ENCODE measurements around the gene CRACDL. TPM values are rescaled to one million over a fixed set of nuclear protein-coding genes. Genes with fewer than 3 reads are reported as not detected.

Gene CRACDL
- total and polyA plus RNA-seq, 2 of the 13 experiments (the other 11 are each of a cell fraction or from before 2014, with no cell fraction given) = 0.15 to 0.26 TPM

DNA sequence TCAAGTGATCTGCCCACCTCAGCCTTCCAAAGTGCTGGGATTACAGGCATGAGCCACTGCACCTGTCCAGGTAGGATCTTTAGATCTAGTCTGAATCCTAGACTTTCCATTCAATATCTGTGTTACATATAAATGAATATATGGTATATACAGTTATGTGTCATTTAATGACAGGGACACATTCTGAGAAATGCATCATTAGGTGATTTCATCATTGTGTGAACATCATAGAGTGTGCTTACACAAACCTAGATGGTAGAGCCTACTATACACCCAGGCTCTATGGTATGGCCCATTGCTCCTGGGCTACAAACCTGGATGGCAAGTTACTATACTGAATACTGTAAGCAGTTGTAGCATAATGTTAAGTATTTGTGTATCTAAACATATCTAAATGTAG, 189.6 kb downstream of the CRACDL start (continued):
- TF ChIP-seq, protein P1, sequence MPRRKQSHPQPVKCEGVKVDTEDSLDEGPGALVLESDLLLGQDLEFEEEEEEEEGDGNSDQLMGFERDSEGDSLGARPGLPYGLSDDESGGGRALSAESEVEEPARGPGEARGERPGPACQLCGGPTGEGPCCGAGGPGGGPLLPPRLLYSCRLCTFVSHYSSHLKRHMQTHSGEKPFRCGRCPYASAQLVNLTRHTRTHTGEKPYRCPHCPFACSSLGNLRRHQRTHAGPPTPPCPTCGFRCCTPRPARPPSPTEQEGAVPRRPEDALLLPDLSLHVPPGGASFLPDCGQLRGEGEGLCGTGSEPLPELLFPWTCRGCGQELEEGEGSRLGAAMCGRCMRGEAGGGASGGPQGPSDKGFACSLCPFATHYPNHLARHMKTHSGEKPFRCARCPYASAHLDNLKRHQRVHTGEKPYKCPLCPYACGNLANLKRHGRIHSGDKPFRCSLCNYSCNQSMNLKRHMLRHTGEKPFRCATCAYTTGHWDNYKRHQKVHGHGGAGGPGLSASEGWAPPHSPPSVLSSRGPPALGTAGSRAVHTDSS (CRISPR knock-in tag; conservative IDR thresholded peaks at IDR 0.05) = no peak
- TF ChIP-seq, protein P2, sequence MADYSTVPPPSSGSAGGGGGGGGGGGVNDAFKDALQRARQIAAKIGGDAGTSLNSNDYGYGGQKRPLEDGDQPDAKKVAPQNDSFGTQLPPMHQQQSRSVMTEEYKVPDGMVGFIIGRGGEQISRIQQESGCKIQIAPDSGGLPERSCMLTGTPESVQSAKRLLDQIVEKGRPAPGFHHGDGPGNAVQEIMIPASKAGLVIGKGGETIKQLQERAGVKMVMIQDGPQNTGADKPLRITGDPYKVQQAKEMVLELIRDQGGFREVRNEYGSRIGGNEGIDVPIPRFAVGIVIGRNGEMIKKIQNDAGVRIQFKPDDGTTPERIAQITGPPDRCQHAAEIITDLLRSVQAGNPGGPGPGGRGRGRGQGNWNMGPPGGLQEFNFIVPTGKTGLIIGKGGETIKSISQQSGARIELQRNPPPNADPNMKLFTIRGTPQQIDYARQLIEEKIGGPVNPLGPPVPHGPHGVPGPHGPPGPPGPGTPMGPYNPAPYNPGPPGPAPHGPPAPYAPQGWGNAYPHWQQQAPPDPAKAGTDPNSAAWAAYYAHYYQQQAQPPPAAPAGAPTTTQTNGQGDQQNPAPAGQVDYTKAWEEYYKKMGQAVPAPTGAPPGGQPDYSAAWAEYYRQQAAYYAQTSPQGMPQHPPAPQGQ (CRISPR knock-in tag; IDR thresholded peaks at IDR 0.05; ENCODE audit: borderline replicate concordance) = no peak
- no peak for TF ChIP-seq RXRA (CRISPR knock-in tag; IDR thresholded peaks at IDR 0.05)
- TF ChIP-seq, protein P3, sequence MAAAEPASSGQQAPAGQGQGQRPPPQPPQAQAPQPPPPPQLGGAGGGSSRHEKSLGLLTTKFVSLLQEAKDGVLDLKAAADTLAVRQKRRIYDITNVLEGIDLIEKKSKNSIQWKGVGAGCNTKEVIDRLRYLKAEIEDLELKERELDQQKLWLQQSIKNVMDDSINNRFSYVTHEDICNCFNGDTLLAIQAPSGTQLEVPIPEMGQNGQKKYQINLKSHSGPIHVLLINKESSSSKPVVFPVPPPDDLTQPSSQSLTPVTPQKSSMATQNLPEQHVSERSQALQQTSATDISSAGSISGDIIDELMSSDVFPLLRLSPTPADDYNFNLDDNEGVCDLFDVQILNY (CRISPR knock-in tag; conservative IDR thresholded peaks at IDR 0.05) = no peak

DNA sequence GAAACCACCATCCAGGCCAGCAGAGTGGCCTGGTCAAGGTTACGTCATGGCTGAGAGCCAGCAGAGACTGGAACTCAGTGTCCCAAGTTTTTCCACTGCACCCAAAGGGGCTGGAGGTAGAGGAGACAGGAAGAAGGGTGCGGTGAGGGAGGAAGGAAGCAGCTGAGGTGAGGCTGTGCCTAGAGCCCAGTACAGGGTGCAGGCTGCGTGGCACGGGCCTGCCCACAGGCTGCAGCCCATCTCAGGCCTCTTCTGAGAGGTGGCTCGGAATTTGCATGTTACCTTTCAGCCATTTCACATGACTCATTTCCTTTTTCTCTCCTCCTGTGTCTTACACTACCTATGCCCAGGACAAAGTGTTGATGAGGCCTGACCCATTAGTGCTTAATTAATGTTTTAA, 191.4 kb downstream of the CRACDL start:
- no TSS peak for BruUV-seq (replicated peaks)
- H3K79me2 ChIP-seq (ENCODE audit: insufficient read depth, low read length) = no peaks in the 10 kb centered on the region
- H2AFZ ChIP-seq (ENCODE audit: low read length) = no peak overlapping the region
- in situ Hi-C loops (cut with HindIII; ENCODE audit: extremely low pct_ligation_motif_present, low pct_unique_long_range_greater_than_20kb) = no loop called here
- no peak; the same call in 2 of the 3 replicates for ATAC-seq
- H3K4me2 ChIP-seq (ENCODE audit: low read depth, low read length) = no peak overlapping the region
- H3K4me1 ChIP-seq (ENCODE audit: insufficient read depth, low read length) = peaks cover 38% of the 10 kb centered on the region
- H3K9ac ChIP-seq (ENCODE audit: insufficient read depth, low read depth, low read length) = no peak overlapping the region
- peaks cover 0 to 8% of the 10 kb centered on the region in 2 experiments; a peak in 1 of 5 replicates for H3K27me3 ChIP-seq (ENCODE audit: control insufficient read depth in 1 of 2, insufficient read depth in 2 of 2, low read length in 2 of 2)
- H3K4me3 ChIP-seq (replicated peaks in 1 of 3; ENCODE audit: insufficient read depth in 1 of 3, low read depth in 2 of 3, low read length in 3 of 3) = no peak overlapping the region
- no peak for FAIRE-seq
- H3K36me3 ChIP-seq (replicated peaks in 1 of 2; ENCODE audit: control insufficient read depth in 1 of 2, insufficient read depth in 2 of 2, low read length in 2 of 2) = no peaks in the 10 kb centered on the region
- no peaks in the 10 kb centered on the region for H4K20me1 ChIP-seq (ENCODE audit: insufficient read depth, low read length)
- intact Hi-C loops (cut with micrococcal nuclease; ENCODE audit: unreplicated experiment) = no loop called here
- DNase-seq (ENCODE audit: low spot score) = no peak
- CTCF ChIA-PET (ENCODE audit: low intra/inter-chr PET ratio, low total read pairs) = no interaction called here
- H3K27ac ChIP-seq (ENCODE audit: extremely low read length, insufficient read depth, low read length) = no peak overlapping the region
- 95% methylated on average over 5 of the region's 5 CpGs for WGBS (ENCODE audit: low lambda C conversion rate)
- POLR2A ChIA-PET = no interaction called here
- no peaks in the 10 kb centered on the region for H3K9me3 ChIP-seq (ENCODE audit: low read length)
- TF ChIP-seq, protein P4, sequence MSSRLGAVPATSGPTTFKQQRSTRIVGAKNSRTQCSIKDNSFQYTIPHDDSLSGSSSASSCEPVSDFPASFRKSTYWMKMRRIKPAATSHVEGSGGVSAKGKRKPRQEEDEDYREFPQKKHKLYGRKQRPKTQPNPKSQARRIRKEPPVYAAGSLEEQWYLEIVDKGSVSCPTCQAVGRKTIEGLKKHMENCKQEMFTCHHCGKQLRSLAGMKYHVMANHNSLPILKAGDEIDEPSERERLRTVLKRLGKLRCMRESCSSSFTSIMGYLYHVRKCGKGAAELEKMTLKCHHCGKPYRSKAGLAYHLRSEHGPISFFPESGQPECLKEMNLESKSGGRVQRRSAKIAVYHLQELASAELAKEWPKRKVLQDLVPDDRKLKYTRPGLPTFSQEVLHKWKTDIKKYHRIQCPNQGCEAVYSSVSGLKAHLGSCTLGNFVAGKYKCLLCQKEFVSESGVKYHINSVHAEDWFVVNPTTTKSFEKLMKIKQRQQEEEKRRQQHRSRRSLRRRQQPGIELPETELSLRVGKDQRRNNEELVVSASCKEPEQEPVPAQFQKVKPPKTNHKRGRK (CRISPR knock-in tag; IDR thresholded peaks at IDR 0.05) = no peak
- TF ChIP-seq, protein P5, sequence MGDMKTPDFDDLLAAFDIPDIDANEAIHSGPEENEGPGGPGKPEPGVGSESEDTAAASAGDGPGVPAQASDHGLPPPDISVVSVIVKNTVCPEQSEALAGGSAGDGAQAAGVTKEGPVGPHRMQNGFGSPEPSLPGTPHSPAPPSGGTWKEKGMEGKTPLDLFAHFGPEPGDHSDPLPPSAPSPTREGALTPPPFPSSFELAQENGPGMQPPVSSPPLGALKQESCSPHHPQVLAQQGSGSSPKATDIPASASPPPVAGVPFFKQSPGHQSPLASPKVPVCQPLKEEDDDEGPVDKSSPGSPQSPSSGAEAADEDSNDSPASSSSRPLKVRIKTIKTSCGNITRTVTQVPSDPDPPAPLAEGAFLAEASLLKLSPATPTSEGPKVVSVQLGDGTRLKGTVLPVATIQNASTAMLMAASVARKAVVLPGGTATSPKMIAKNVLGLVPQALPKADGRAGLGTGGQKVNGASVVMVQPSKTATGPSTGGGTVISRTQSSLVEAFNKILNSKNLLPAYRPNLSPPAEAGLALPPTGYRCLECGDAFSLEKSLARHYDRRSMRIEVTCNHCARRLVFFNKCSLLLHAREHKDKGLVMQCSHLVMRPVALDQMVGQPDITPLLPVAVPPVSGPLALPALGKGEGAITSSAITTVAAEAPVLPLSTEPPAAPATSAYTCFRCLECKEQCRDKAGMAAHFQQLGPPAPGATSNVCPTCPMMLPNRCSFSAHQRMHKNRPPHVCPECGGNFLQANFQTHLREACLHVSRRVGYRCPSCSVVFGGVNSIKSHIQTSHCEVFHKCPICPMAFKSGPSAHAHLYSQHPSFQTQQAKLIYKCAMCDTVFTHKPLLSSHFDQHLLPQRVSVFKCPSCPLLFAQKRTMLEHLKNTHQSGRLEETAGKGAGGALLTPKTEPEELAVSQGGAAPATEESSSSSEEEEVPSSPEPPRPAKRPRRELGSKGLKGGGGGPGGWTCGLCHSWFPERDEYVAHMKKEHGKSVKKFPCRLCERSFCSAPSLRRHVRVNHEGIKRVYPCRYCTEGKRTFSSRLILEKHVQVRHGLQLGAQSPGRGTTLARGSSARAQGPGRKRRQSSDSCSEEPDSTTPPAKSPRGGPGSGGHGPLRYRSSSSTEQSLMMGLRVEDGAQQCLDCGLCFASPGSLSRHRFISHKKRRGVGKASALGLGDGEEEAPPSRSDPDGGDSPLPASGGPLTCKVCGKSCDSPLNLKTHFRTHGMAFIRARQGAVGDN (CRISPR knock-in tag; IDR thresholded peaks at IDR 0.05) = peak; percentile 27; the same call in 1 of the 2 replicates
- TF ChIP-seq CEBPG (CRISPR knock-in tag; IDR thresholded peaks at IDR 0.05) (peak; percentile 13; the same call in 1 of the 2 replicates), ZSCAN22 (CRISPR knock-in tag; IDR thresholded peaks at IDR 0.05) (no peak)
- TF ChIP-seq, protein P6, sequence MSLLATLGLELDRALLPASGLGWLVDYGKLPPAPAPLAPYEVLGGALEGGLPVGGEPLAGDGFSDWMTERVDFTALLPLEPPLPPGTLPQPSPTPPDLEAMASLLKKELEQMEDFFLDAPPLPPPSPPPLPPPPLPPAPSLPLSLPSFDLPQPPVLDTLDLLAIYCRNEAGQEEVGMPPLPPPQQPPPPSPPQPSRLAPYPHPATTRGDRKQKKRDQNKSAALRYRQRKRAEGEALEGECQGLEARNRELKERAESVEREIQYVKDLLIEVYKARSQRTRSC (CRISPR knock-in tag; IDR thresholded peaks at IDR 0.05; ENCODE audit: low read depth) = no peak
